Mesenteric fat pad (tissue), 1 donor: ENCODE results near the gene C1QA. TPM values are rescaled to one million over a fixed set of nuclear protein-coding genes. Genes with fewer than 3 reads are reported as not detected.

Source experiments
- DNase-seq: peaks from one replicate; pipeline ENCODE4 v3.0.0-alpha.2; 2020; ENCODE audit warnings: low spot score
- long read RNA-seq: library from polyadenylated mRNA; unstranded; transcript quantifications from one replicate; pipeline ENCODE4 v2.0.0, GENCODE V29; 2020
- total RNA-seq: library from RNA; stranded (reverse); fragmentation: NEBNext Ultra II Directional; extraction: Animal tissue kit (Norgen Biotek cat#: 25700); gene quantifications from one replicate; pipeline ENCODE4 v1.2.1, GENCODE V29; 2021
- donor health status: DM: yes; HTN: yes; CAD: no.

The C1QA gene, protein sequence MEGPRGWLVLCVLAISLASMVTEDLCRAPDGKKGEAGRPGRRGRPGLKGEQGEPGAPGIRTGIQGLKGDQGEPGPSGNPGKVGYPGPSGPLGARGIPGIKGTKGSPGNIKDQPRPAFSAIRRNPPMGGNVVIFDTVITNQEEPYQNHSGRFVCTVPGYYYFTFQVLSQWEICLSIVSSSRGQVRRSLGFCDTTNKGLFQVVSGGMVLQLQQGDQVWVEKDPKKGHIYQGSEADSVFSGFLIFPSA
- 347 TPM for total RNA-seq
- long read RNA-seq, transcript C1QA-201 (3 exons, 1,143 nt), result major isoform, 165 of 222 reads
- long read RNA-seq, transcript C1QA-202 (2 exons, 976 nt), result minor isoform, 8 of 222 reads
- long read RNA-seq, partial matches to known transcripts, result 12 of 222 reads
- long read RNA-seq, other reads (novel, unspliced or antisense), result 37 of 222 reads

- DNase-seq, result no peak
Observed at GRCh38 chr1:22636353-22636752, at the start of gene C1QA. Gene C1QA, plus strand, starts transcription at chr1:22636628. Its CDS starts 989 bp downstream, at chr1:22637617.

DNA sequence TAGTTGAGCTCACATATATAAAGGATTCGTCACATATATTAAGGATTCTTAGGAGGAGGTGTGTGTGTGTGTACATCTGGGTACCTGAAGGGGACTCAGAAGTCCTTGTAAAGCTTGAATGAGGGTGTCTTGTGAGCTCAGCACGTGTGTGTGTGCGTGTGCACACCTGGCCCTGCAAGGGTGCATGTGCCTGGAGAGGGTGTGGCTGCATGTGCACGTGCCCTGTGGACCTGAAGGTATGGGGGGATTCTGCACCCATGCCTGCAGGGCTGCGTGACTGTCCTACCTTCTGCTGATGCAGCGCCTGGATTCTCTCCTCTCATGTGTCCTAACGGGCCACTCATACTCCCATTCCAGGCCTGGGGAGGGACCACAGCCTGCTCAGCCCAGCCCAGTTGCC lies 49.2 kb upstream of the C1QA start:
- DNase-seq, result no peak

GRCh38 chr1:22588899-22589422 lies 47.5 kb upstream of the C1QA start:
- no peak for DNase-seq

GRCh38 chr1:22591576-22591975 lies 44.9 kb upstream of the C1QA start:
- no peak for DNase-seq

GRCh38 chr1:22592051-22592450 lies 44.4 kb upstream of the C1QA start:
- DNase-seq, result no peak

GRCh38 chr1:22592919-22593790 lies 43.3 kb upstream of the C1QA start:
- DNase-seq, result no peak

- DNase-seq, result no peak
Observed at GRCh38 chr1:22594396-22594795, 42.0 kb upstream of the C1QA start.

DNA sequence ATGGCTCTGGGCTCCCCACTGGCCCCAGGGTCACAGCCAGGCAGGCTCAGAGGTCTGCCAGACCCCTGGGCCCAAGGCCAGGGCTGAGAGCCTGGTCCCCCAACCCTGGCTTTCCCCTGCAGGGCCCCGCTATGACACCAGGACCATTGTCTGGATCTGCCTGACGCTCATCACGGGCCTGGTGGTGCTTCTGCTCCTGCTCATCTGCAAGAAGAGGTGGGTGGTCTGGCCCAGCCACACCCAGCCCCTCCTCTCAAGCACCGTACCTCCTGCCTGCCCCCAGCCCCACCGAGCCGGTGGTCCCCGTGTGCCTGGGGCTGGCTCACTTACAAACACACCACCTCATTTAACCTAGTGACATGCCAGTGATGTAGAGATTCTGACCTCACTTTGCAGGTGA lies 41.3 kb upstream of the C1QA start:
- no peak for DNase-seq

GRCh38 chr1:22597301-22597965 lies 39.0 kb upstream of the C1QA start:
- DNase-seq, result no peak

- no peak for DNase-seq
Observed at GRCh38 chr1:22597996-22598395, 38.4 kb upstream of the C1QA start.

DNA sequence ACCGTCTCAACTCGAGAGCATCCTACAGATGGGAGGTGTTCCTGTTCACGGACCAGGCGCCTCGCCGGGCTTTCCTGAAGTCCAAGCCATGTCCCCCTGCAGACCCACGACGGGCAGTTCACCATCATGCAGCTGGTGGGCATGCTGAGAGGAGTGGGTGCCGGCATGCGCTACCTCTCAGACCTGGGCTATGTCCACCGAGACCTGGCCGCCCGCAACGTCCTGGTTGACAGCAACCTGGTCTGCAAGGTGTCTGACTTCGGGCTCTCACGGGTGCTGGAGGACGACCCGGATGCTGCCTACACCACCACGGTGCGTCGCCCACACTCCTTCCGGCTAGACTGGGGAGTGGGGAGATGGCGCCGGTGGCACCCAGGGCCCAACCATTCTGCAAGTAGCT lies 37.7 kb upstream of the C1QA start:
- DNase-seq, result no peak

DNA sequence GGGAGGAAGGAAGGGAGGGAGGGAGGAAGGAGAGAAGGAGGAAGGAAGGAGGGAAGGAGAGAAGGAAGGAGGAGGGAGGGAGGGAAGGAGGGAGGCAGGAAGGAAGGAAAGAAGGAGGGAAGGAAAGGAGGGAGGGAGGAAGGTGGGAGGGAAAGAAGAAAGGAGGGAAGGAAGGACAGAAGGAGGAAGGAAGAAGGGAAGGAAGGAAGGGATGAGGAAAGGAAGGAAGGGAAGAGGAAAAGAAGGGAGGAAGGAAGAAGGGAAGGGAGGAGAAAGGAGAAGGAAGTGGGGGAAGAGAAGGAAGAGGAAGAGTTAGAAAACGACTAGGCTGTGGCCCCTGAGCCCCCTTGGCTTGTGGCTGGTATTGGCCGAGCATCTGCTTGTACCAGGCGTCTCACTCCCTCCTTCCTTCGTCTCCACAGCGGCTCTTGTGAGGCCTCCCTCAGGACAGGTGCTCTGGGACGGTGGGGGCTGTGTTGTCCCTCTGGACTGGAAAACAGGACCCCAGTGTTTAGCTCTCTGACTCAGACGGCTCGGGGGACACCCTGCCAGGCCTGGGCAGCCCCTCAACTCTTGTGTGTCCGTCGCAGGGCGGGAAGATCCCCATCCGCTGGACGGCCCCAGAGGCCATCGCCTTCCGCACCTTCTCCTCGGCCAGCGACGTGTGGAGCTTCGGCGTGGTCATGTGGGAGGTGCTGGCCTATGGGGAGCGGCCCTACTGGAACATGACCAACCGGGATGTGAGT lies 36.2 kb upstream of the C1QA start:
- DNase-seq, result no peak

GRCh38 chr1:22600817-22601605 lies 35.4 kb upstream of the C1QA start:
- DNase-seq, result no peak

DNA sequence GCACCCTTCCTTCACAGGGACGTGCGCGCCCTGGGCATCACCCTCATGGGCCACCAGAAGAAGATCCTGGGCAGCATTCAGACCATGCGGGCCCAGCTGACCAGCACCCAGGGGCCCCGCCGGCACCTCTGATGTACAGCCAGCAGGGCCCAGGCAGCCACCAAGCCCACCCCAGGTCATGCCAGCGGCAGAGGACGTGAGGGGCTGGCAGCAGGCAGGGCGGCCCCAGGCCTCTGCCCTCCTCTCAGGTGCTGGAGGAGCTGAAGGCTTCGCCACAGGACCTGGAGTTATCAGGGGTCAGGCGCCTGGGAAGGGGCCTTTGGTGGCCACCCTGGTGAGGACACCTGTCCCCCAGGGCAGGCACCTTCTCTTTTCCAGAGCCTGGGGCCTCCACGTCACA lies 34.8 kb upstream of the C1QA start:
- no peak for DNase-seq

- DNase-seq, result no peak
Observed at GRCh38 chr1:22602060-22602740, 34.2 kb upstream of the C1QA start.

DNA sequence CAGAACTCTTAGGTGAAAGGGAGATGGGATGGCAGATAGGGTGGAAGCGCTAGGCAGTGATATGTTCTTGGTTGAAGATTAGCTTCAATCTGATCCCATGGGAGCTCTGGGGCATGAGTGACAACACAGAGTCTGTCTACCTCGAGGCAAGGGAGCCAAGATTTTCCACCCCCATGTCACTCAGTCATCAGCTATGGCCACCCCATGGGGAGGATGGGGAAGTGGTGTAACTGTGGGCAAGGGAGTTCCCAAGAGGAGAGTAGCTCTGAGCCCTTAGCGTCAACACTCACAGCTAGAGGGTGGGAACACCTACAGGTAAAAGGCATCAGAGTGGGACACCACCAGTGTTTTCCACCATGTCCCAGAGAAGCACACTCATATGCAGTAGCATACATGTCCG lies 30.3 kb upstream of the C1QA start:
- no peak for DNase-seq

- no peak for DNase-seq
Observed at GRCh38 chr1:22607154-22607553, 29.3 kb upstream of the C1QA start.

DNA sequence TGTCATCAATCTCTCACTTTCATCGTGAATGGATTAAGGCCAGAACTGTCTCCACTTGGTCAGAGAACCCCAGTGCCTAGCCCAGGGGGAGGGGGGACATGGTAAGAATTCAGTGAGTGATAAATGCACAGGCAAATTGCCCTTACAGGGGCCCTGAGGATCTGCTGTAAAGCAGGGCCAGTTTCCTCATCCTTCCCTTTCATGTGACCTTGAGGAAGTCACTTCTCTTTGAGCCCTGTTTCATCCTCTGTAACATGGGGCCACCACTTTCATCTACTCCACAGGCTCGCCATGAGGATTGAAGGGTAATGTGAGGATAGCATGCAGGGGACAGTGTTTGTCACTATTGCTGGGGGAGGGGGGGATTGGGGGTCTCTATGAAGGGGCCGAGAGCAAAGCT lies 28.1 kb upstream of the C1QA start:
- no peak for DNase-seq

DNA sequence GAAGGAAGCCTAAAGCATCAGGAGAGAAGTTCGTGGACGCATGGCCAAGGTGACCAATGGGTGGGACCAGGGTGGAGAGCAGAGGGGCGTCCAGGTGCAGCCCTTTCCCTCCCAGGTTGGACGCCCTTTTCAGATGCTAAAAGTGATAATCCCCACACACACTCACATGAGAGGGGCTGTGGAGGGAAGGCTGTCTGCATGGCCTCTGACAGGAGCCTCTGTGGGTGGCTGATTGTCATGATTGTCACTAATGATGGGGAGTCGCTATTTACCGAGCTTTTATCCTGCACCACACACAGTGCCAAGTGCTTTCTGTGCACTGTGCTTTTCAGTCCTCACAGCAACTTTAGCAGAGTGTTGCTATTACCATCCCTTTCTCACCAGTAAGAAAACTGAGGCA lies 27.1 kb upstream of the C1QA start:
- DNase-seq, result no peak
